A549 (cell line): Measurements from ENCODE around the gene NDFIP1. TPM values are rescaled to one million over a fixed set of nuclear protein-coding genes. Genes with fewer than 3 reads are reported as not detected.
A peak's percentile ranks its signal among the peaks of the same experiment; 100 is the strongest.

Experiments
- ATAC-seq, 2 experiments: fragments of 200-7000 bp in 1 of 2; fragments of >200 bp in 1 of 2; cut with Nextera tagmentation in 1 of 2; cut with Tn5 transposase in 1 of 2; 3 replicates each; pipeline versions ENCODE4 v1.8.0 to v1.9.1; 2018 to 2020; ENCODE audit warnings: mild to moderate bottlenecking in 1 of 2, moderate library complexity in 1 of 2
- CTCF ChIA-PET: fragments of 300-600 bp; sonication (Branson Sonifier 250); formaldehyde crosslinking; extraction: SDS; loops from one replicate; lab custom pipeline; 2021; ENCODE audit warnings: antibody characterized with exemption, inconsistent platforms; lab: Yijun Ruan, JAX
- POLR2A ChIA-PET: fragments of 350-600 bp; formaldehyde crosslinking; extraction: SDS; loops from one replicate; lab custom pipeline; 2021; ENCODE audit warnings: antibody characterized with exemption, inconsistent platforms; lab: Yijun Ruan, JAX
- DNase-seq, 2 experiments: peaks; one replicate each; pipeline versions ENCODE4 v3.0.0 to v3.0.0-alpha.2; 2011 to 2016; ENCODE audit warnings: low read depth in 1 of 2, low spot score in 1 of 2
- FAIRE-seq: peaks from 2 replicates; lab custom pipeline; 2011; peaks lifted over from hg19 to GRCh38; lab: Jason Lieb, UNC
- H3K27ac ChIP-seq, 2 experiments: fragments of >200 bp; sonication (Bioruptor Twin); formaldehyde crosslinking; 3 replicates each; pipeline ENCODE4 v1.5.1; 2016 to 2017
- H3K4me1 ChIP-seq: fragments of >200 bp; sonication (Bioruptor Twin); formaldehyde crosslinking; 3 replicates; pipeline ENCODE4 v1.6.1; 2016
- H3K4me2 ChIP-seq: fragments of >200 bp; sonication (Bioruptor Twin); formaldehyde crosslinking; 3 replicates; pipeline ENCODE4 v1.6.1; 2016
- H3K4me3 ChIP-seq: fragments of >200 bp; sonication (Bioruptor Twin); formaldehyde crosslinking; 3 replicates; pipeline ENCODE4 v1.5.1; 2016
- H3K9me3 ChIP-seq: fragments of >200 bp; sonication (Bioruptor Twin); formaldehyde crosslinking; 3 replicates; pipeline ENCODE4 v1.6.1; 2016
- ATOH8 ChIP-seq: fragments of 250-450 bp; sonication (Bioruptor Pico); IDR thresholded peaks from 2 replicates; pipeline ENCODE4 v1.5.0; 2020; ENCODE audit warnings: low read depth, mild to moderate bottlenecking, moderate library complexity
- CEBPB ChIP-seq, 2 experiments: fragments of >200 bp in 1 of 2; sonication (Bioruptor Twin) in 1 of 2; formaldehyde crosslinking in 1 of 2; IDR thresholded peaks; 2 replicates each; pipeline ENCODE4 v1.6.1; 2012 to 2016
- EHMT2 ChIP-seq: fragments of 200-600 bp; sonication (generic); IDR thresholded peaks from 2 replicates; pipeline ENCODE4 v1.6.1; 2016; ENCODE audit warnings: antibody characterized with exemption, low read depth, mild to moderate bottlenecking, moderate library complexity
- ESRRA ChIP-seq: fragments of 150-350 bp; IDR thresholded peaks from 2 replicates; pipeline ENCODE4 v1.6.1; 2014; ENCODE audit warnings: mild to moderate bottlenecking, low read length, borderline replicate concordance
- FOSL2 ChIP-seq, 2 experiments: fragments of 450-650 bp in 1 of 2; fragments of >200 bp in 1 of 2; sonication (Bioruptor Twin) in 1 of 2; formaldehyde crosslinking; IDR thresholded peaks; 2 replicates each; pipeline versions ENCODE4 v1.5.0 to v1.6.1; 2016 to 2020; ENCODE audit warnings: mild to moderate bottlenecking in 1 of 2, moderate library complexity in 1 of 2
- HDAC2 ChIP-seq: fragments of 200-600 bp; sonication (generic); IDR thresholded peaks from 2 replicates; pipeline ENCODE4 v1.6.1; 2016
- HOXA7 ChIP-seq: fragments of 250-450 bp; sonication (Bioruptor Pico); IDR thresholded peaks from 2 replicates; pipeline ENCODE4 v1.5.0; 2020; ENCODE audit warnings: mild to moderate bottlenecking, moderate library complexity
- HOXB13 ChIP-seq: fragments of 250-450 bp; sonication (Bioruptor Pico); IDR thresholded peaks from 2 replicates; pipeline ENCODE4 v1.5.0; 2020; ENCODE audit warnings: low read depth, mild to moderate bottlenecking, moderate library complexity
- JUNB ChIP-seq: fragments of >200 bp; sonication (Bioruptor Twin); formaldehyde crosslinking; IDR thresholded peaks from 2 replicates; pipeline ENCODE4 v1.6.1; 2016
- KDM5A ChIP-seq: fragments of 200-600 bp; sonication (generic); IDR thresholded peaks from 2 replicates; pipeline ENCODE4 v1.6.1; 2016; ENCODE audit warnings: antibody characterized with exemption, mild to moderate bottlenecking
- NPAS2 ChIP-seq: fragments of 250-450 bp; sonication (Bioruptor Pico); IDR thresholded peaks from 2 replicates; pipeline ENCODE4 v1.8.0; 2022; ENCODE audit warnings: mild to moderate bottlenecking, moderate library complexity, borderline replicate concordance
- NR3C1 ChIP-seq: fragments of >200 bp; sonication (Bioruptor Twin); formaldehyde crosslinking; IDR thresholded peaks from 3 replicates; pipeline ENCODE4 v1.6.1; 2017
- PHF8 ChIP-seq: fragments of 200-600 bp; sonication (generic); IDR thresholded peaks from 2 replicates; pipeline ENCODE4 v1.6.1; 2016; ENCODE audit warnings: low read depth, mild to moderate bottlenecking, antibody characterized with exemption, moderate library complexity, borderline replicate concordance
- POLR2A ChIP-seq: IDR thresholded peaks from 2 replicates; pipeline ENCODE4 v1.6.1; 2012; ENCODE audit warnings: mild to moderate bottlenecking, low read length
- RARB ChIP-seq: fragments of 250-450 bp; sonication (Bioruptor Pico); IDR thresholded peaks from 2 replicates; pipeline ENCODE4 v1.8.0; 2021; ENCODE audit warnings: mild to moderate bottlenecking, moderate library complexity
- SMC3 ChIP-seq: fragments of >200 bp; sonication (Bioruptor Twin); formaldehyde crosslinking; IDR thresholded peaks from 3 replicates; pipeline ENCODE4 v1.6.1; 2018; ENCODE audit warnings: inconsistent platforms
- TP53 ChIP-seq: fragments of 250-450 bp; sonication (Bioruptor Pico); IDR thresholded peaks from 2 replicates; pipeline ENCODE4 v1.5.0; 2021; ENCODE audit warnings: mild to moderate bottlenecking, moderate library complexity
- ZNF302 ChIP-seq: fragments of 250-450 bp; sonication (Bioruptor Pico); IDR thresholded peaks from 2 replicates; pipeline ENCODE4 v1.9.0; 2021; ENCODE audit warnings: inconsistent platforms, mild to moderate bottlenecking, moderate library complexity
- WGBS: methylation state at CpG from one replicate; pipeline ENCODE4 v1.1.6; 2017; ENCODE audit errors: missing lambda C conversion rate; 5-methylcytosine and 5-hydroxymethylcytosine counted together
- polyA plus RNA-seq, 4 experiments: library from polyadenylated mRNA; depleted of rRNA in 3 of 4; stranded (reverse); fragments of >200 nt; fragmentation: RNase III in 1 of 4; extraction: RNeasy Plus Mini Kit Qiagen cat#74134 plus additional on column Dnase treatment in 1 of 4; gene quantifications; 2 replicates in 3 of 4; 3 replicates in 1 of 4; pipeline ENCODE4 v1.2.3, GENCODE V29; 2011 to 2017
- TF ChIP-seq, protein P1 (sequence below): IDR thresholded peaks from 2 replicates; pipeline ENCODE4 v1.6.1; 2012
- TF ChIP-seq, protein P2 (sequence below): fragments of 250-450 bp; sonication (Bioruptor Pico); IDR thresholded peaks from 2 replicates; pipeline ENCODE4 v1.5.0; 2021; ENCODE audit warnings: mild to moderate bottlenecking, moderate library complexity, borderline replicate concordance
- TF ChIP-seq, protein P3 (sequence below): fragments of >200 bp; sonication (Bioruptor Twin); formaldehyde crosslinking; IDR thresholded peaks from 3 replicates; pipeline ENCODE4 v1.6.1; 2016
- TF ChIP-seq, protein P4 (sequence below): fragments of >200 bp; sonication (Bioruptor Twin); formaldehyde crosslinking; IDR thresholded peaks from 2 replicates; pipeline ENCODE4 v1.6.1; 2016

NDFIP1 gene
- polyA plus RNA-seq, 2 of the 4 experiments (the other 2 are of a cell fraction): 42.4 to 58.0 TPM

GRCh38 chr5:142104491-142104890 lies 4.1 kb upstream of the NDFIP1 start (continued):
- TF ChIP-seq, protein P1, sequence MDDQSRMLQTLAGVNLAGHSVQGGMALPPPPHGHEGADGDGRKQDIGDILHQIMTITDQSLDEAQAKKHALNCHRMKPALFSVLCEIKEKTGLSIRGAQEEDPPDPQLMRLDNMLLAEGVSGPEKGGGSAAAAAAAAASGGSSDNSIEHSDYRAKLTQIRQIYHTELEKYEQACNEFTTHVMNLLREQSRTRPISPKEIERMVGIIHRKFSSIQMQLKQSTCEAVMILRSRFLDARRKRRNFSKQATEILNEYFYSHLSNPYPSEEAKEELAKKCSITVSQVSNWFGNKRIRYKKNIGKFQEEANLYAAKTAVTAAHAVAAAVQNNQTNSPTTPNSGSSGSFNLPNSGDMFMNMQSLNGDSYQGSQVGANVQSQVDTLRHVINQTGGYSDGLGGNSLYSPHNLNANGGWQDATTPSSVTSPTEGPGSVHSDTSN: no peak
- TF ChIP-seq PHF8 (no peak), ESRRA (no peak)

- Histone ChIP-seq H3K4me2 (no peak overlapping the region), H3K9me3 (no peaks in the 10 kb centered on the region), H3K27ac (no peak overlapping the region), H3K4me3 (no peak overlapping the region), H3K4me1 (peaks cover 11% of the 10 kb centered on the region; the same call in 2 of the 3 replicates)
- ChIA-PET CTCF (interaction anchor here (1.0 kb wide), 1 partner anchor 11 kb away, joined by 3 read pairs; no protein-coding TSS in a partner anchor), POLR2A (no interaction called here)
- DNase-seq (no peak), ATAC-seq (no peak)
- 51% methylated on average over 3 of the region's 3 CpGs for WGBS
- no peak for TF ChIP-seq EHMT2
- TF ChIP-seq TP53 (CRISPR knock-in tag): no peak
- TF ChIP-seq, protein P2, sequence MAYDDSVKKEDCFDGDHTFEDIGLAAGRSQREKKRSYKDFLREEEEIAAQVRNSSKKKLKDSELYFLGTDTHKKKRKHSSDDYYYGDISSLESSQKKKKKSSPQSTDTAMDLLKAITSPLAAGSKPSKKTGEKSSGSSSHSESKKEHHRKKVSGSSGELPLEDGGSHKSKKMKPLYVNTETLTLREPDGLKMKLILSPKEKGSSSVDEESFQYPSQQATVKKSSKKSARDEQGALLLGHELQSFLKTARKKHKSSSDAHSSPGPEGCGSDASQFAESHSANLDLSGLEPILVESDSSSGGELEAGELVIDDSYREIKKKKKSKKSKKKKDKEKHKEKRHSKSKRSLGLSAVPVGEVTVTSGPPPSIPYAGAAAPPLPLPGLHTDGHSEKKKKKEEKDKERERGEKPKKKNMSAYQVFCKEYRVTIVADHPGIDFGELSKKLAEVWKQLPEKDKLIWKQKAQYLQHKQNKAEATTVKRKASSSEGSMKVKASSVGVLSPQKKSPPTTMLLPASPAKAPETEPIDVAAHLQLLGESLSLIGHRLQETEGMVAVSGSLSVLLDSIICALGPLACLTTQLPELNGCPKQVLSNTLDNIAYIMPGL (CRISPR knock-in tag): no peak
- no peak for TF ChIP-seq JUNB
- TF ChIP-seq KDM5A: no peak
- TF ChIP-seq HOXA7 (CRISPR knock-in tag): no peak
- TF ChIP-seq SMC3: no peak
- no peak for TF ChIP-seq RARB (CRISPR knock-in tag)
- TF ChIP-seq NPAS2 (CRISPR knock-in tag): no peak
- TF ChIP-seq, all 56 proteins: peak for 0
- FAIRE-seq: no peak
These were observed 2.5 kb upstream of the NDFIP1 start for GRCh38 chr5:142106061-142106460.

GRCh38 chr5:142107036-142107735 lies 1.4 kb upstream of the NDFIP1 start:
- no peak for FAIRE-seq
- Histone ChIP-seq H3K4me2 (no peak overlapping the region), H3K4me3 (no peak overlapping the region), H3K27ac (no peak overlapping the region), H3K9me3 (no peaks in the 10 kb centered on the region), H3K4me1 (peaks cover 14% of the 10 kb centered on the region; the same call in 2 of the 3 replicates)
- TF ChIP-seq, protein P3, sequence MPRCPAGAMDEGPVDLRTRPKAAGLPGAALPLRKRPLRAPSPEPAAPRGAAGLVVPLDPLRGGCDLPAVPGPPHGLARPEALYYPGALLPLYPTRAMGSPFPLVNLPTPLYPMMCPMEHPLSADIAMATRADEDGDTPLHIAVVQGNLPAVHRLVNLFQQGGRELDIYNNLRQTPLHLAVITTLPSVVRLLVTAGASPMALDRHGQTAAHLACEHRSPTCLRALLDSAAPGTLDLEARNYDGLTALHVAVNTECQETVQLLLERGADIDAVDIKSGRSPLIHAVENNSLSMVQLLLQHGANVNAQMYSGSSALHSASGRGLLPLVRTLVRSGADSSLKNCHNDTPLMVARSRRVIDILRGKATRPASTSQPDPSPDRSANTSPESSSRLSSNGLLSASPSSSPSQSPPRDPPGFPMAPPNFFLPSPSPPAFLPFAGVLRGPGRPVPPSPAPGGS: no peak
- TF ChIP-seq POLR2A: no peak
- 86% methylated on average over 2 of the region's 2 CpGs for WGBS
- ChIA-PET CTCF (interaction anchor here (0.7 to 4.1 kb wide), 6 partner anchors 9 to 495 kb away, joined by 3 to 20 read pairs (median 4); partner anchors contain the start of gene GNPDA1), POLR2A (interaction anchor here (0.5 to 1.2 kb wide), 3 partner anchors 15 to 395 kb away, joined by 3 to 5 read pairs (median 3); no protein-coding TSS in a partner anchor)
- no peak for DNase-seq
- ATAC-seq: no peak

DNA sequence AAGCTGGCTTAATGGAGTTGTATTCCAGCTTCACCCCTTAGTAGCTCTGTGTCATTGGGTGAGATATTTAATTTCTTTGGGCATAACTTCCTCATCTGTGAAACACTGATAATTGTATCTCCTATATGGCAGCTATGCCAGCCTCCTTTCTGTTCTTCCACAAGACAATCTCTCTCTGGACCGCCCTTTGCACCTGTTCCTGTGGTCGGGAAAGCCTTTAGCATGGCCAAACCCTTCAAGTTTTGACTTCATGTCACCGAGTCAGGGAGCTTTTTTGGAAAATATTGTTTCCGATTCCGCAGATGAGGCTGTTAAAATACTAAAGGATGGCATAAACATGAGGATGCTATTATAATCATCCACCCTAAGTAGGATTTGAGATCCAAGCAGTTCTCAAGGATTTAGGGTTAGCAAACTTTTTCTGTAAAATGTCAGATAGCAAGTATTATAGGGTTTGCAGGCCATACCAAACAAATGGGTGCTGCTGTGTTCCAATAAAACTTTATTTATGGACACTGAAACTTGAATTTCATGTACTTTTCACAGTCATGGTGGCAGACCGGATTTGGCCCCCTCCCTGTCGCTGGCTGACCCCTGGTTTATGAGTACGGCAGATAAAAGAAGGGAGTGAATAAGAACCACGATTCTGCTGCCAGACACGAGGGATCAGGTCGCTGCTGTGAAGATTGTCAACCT lies 695 bp upstream of the NDFIP1 start:
- Histone ChIP-seq H3K4me3 (peak overlapping the region; percentile 77), H3K9me3 (no peaks in the 10 kb centered on the region), H3K4me2 (peak overlapping the region; percentile 93), H3K27ac (peak overlapping the region; percentile 86 to 97), H3K4me1 (peaks cover 14% of the 10 kb centered on the region; the same call in 2 of the 3 replicates)
- DNase-seq (no peak), FAIRE-seq (no peak), ATAC-seq (no peak)
- CTCF ChIA-PET: interaction anchor here (1.1 to 4.1 kb wide), 7 partner anchors 10 to 490 kb away, joined by 3 to 20 read pairs (median 4); partner anchors contain the start of gene GNPDA1
- WGBS: 74% methylated on average over 11 of the region's 11 CpGs
- TF ChIP-seq PHF8 (no peak), ZNF302 (CRISPR knock-in tag) (no peak), CEBPB (IDR thresholded peaks at IDR 0.05) (no peak), ATOH8 (no peak), FOSL2 (IDR thresholded peaks at IDR 0.05) (no peak), FOSL2 (CRISPR knock-in tag; IDR thresholded peaks at IDR 0.05) (no peak), HDAC2 (no peak), NR3C1 (no peak), HOXB13 (CRISPR knock-in tag) (no peak)
- TF ChIP-seq, protein P4, sequence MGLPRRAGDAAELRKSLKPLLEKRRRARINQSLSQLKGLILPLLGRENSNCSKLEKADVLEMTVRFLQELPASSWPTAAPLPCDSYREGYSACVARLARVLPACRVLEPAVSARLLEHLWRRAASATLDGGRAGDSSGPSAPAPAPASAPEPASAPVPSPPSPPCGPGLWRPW: no peak
- POLR2A ChIA-PET: interaction anchor here (0.5 to 1.2 kb wide), 3 partner anchors 14 to 396 kb away, joined by 3 to 5 read pairs (median 3); no protein-coding TSS in a partner anchor
